OCI-LY1 (cell line): ENCODE data around the gene DCUN1D2.

Source experiments
- CTCF ChIP-seq: fragments of 200-600 bp; sonication (generic), shearing (Covaris generic); IDR thresholded peaks from 2 replicates; pipeline ENCODE4 v1.5.1; 2017; ENCODE audit warnings: mild to moderate bottlenecking, antibody characterized with exemption, low read length, moderate library complexity, mixed read lengths
- EZH2 ChIP-seq: fragments of 200-600 bp; sonication (generic), shearing (Covaris generic); IDR thresholded peaks from 2 replicates; pipeline ENCODE4 v1.8.0; 2017; ENCODE audit warnings: borderline replicate concordance, mixed run types, mild to moderate bottlenecking, antibody characterized with exemption, low read length, moderate library complexity, mixed read lengths

GRCh38 chr13:113454936-113455335 lies 35.6 kb downstream of the DCUN1D2 start:
- TF ChIP-seq EZH2, result no peak
- TF ChIP-seq CTCF, result no peak
